ENCODE data around the gene HTR3B.
"Not testable (repeated sequence)": the region's sequence is repeated elsewhere in the genome, so short reads cannot be mapped to it uniquely, and the experiment has no call there.

Gene HTR3B

DNA sequence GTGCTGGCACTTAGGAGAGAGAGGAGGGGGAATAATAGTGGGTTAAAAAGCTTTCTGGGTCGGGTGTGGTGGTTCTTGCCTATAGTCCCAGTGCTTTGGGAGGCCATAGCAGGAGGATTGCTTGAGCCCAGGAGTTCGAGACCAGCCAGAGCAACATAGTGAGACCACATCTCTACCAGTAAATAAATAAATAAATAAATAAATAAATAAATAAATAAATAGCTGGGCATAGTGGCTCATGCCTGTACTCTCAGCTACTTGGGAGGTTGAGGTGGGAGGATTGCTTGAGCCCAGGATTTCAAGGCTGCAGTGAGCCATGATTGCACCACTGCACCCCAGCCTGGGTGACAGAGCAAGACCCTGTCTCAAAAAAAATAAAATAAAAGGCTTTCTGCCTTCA lies 41.6 kb downstream of the HTR3B start:
- not testable (repeated sequence) for DNase-seq (ENCODE audit: low read depth in 2 of 2)

DNA sequence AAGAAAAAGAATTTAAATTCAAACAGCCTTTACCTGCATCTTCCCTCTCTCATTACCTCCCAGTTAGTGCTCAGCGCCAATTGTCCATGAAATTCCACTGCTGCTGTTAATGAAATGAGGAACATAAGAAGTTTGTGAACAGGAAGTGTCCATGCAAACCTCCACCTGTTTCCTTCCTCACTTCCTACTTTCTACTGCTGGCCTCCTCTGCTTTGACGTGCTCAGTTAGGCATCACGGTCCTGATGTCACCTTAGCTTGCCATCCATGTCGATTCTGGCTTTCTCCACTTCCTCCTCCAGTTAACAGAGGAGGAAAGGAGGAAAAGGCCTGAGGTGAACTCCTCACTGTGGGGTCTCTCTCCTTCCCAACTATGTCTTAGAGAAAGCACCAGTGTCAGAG lies 43.4 kb downstream of the HTR3B start:
- DNase-seq (ENCODE audit: low read depth in 2 of 2): no peak

DNA sequence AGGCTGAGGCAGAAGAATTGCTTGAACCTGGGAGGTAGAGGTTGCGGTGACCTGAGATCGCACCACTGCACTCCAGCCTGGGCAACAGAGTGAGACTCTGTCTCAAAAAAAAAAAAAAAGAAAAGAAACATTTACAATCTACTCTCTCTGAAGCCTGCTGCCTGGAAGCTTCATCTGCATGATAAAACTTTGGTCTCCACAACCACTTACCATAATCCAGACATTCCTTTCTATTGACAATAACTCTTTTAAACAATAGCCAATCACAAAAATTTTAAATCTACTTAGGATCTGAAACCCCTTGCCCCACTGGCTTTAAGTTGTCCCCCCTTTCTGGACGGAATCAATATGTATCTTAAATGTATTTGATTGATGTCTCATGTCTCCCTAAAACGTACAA lies 45.3 kb downstream of the HTR3B start:
- DNase-seq (ENCODE audit: low read depth in 2 of 2): no peak

DNA sequence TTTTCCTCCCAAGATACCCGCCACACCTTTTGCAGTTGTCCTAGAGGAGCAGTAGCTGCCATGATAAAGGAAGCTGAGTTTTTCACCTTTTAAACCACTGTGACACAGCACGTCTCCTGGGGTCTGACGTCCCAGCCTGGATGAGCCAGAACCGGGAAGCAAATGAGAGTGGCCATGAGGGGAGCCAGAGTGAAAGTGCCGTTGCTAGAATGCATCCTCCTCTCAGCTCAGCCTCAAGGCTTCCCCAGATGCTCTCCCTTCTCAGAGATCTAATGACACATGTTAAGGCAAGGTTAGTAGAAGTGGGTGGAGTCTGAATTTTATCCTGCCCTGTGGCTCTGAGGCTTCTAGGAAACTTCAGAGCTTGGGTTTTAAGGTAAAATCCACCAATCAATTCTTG lies 46.9 kb downstream of the HTR3B start:
- DNase-seq (ENCODE audit: low read depth in 2 of 2): no peak

DNA sequence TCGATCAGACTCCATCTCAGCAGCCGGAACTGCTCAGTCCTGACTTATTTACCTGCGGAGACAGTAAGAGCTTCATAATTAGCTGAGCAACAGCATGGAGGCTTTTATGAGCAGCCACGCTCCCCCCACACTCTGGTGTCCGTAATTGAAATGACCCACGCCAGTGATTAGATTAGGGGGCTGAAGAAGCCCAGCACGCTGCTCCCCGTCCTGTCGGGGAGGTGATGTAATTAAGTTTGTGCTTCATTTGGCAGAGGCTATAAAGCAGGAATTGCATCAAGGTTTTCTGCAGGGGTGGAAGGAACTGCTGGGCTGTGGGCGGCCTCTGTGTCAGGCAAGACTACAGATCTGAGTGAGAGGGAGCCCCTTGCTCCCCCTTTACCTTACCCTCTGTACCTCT lies 47.5 kb downstream of the HTR3B start:
- no peak for DNase-seq (ENCODE audit: low read depth in 2 of 2)

DNA sequence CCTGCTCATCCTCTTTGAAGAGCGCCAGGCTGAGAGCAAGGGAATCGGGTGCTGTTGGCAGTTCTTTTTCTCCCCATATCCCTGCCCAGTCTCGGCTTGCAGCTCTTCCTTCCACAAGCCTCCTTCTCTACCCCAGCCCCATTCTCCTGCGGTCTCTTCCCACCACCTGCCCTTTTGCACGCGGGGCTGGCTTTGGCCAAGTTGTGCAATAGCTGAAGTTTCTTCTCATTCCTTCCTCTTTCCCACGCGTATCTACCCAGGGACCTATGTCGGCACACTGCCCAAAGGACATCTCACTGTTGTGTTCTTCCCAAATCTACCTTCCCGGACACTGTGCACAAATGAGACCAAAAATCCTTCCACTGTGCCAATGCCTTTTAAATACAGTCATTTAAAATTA lies 48.0 kb downstream of the HTR3B start:
- no peak for DNase-seq (ENCODE audit: low read depth in 2 of 2)

DNA sequence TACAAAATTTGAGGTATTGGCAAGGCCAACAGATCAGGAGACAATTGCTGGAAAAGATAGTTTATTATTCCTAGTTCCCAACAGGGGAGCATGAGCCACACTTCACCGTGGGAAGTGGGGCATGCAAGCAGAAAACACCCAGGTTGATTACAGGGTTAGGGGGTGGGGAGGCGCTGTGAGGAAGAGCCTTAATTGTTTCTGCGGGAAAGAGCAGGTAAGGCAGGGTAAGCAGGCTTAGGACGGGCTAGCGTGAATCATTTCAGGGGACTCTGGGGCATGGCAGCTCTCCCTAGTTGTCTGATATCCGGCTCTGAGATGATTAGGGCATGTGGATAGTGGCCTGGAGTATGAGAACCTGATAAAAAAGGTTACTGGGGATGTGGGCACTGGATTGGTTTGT lies 49.6 kb downstream of the HTR3B start:
- no peak for DNase-seq (ENCODE audit: low read depth in 2 of 2)

DNA sequence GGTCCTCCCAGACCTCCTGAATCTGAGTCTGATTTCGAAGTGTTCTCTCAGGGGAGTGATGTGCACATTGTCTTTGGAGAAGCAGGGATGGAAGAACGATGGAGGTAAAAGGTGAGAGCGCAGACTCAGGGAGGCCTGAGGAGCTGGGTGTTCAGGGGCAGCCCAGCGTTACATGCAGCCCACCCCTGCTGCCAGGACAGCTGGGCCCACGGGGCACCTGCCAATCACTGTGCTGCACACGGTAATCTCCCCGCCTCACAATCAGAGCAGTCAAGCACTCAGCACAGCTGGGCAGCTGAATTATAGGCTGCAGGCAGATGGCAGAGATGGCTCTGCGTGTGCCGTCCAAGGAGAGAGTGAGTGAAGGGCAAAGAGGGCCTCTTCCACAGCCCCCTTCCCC lies 52.4 kb downstream of the HTR3B start:
- DNase-seq (ENCODE audit: low read depth in 2 of 2): no peak

DNA sequence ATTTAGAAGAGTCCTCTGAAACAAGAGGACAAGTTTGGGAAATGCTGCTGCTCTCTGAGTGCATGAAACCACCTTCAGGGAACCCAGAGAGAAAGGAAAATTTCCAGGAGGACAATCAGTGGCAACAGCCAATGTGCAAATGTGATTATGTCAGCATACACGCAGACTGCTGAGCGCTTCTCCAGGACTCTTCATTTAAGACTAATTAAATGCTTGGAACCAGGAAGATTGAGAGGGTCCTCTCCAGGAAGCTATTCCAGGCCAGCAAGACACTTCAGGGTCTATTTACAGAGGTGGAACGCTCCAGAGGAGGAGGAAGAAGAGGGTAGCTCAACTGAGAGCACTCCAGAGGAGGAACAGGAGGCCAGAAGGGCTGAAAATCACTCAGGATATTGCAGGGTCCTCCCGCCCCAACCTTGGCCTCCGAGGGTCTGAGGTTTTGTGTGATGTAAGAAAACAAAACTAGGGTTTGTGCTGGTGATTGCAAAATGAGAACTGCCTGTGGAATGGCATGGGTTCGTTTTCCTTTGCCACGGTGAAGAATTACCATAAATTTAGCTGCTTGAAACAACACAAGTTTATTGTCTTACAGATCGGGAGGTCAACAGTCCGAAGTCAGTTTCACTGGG lies 56.2 kb downstream of the HTR3B start:
- DNase-seq (ENCODE audit: low read depth in 2 of 2): no peak

DNA sequence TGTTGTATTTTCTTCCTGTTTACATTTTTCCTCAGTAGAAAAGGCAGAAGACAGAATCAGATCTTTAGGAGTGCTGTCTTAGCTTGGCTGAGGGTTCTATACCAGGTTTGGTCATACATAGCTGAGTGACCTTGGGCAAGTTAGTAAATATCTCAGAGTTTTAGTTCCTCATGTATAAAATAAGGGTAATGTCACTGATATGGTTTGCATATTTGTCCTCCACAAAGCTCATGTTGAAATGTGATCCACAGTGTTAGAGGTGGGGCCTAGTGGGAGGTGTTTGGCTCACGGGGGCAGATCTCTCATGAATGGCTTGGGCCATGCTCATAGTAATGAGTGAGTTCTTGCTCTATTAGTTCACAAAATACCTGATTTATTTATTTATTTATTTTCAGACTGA lies 62.8 kb downstream of the HTR3B start:
- DNase-seq (ENCODE audit: low read depth in 2 of 2): no peak

DNA sequence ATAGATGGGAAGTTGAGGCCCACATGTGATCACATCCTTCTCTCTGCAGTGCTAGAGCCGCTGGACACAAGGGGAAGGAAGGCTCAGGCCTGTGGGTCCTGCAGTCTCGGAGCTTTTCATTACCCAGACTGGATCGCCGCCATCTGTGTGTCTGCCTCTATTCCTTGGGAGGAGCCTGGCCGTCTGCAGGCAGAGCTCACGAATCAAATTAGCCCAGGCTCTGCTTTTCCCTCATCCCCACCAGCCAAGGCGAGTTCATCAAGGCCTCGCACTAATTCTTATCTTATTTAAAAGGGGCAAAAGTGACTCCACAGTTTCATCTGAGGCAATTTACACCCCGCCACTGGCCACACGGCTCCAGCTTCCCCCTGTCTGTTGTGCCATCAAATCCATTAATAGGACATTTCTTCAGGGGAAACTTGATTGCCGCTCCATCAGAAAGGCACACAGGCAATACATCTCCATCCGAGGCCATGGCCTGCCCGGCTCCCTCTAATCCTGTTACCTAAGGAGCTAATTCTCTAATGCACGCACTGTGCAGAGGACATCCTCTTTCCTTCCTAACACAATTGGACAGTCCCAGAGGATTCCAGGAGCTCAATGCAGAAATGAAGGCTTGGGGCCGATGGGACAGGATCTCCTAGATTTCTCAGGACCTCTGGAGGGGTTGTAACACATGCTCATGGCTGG lies 67.1 kb downstream of the HTR3B start:
- DNase-seq (ENCODE audit: low read depth in 2 of 2): no peak

DNA sequence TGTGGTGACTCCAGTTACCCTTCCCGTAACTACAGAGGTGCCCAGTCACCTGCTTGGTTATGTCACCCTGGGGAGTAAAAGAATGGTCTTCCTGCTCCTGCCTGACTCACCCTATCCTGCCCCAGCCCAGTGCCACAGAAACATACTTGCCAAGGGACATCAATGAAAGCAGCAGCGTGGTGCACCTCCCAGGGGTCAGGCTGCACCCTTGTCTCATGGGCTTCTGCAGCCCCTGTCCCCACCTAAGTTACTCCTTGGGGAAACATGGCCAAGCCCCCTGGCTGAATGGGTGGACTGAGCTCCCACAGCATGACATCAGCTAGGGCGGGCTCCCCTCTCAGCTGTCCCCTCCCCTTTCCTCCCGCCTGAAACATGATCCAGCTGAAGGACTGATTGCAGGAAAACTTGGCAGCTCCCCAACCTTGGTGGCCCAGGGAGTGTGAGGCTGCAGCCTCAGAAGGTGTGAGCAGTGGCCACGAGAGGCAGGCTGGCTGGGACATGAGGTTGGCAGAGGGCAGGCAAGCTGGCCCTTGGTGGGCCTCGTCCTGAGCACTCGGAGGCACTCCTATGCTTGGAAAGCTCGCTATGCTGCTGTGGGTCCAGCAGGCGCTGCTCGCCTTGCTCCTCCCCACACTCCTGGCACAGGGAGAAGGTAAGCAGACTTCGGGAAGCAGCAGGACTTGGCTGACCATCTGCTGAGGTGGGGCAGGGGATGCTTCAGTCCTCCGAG lies 70.3 kb downstream of the HTR3B start, which contains the start of gene HTR3A:
TSS of gene HTR3A (plus strand) at position 368 of the 730 bp plus-strand sequence. CDS start at position 586, 218 bp downstream.
- DNase-seq (ENCODE audit: low read depth in 2 of 2): no peak

DNA sequence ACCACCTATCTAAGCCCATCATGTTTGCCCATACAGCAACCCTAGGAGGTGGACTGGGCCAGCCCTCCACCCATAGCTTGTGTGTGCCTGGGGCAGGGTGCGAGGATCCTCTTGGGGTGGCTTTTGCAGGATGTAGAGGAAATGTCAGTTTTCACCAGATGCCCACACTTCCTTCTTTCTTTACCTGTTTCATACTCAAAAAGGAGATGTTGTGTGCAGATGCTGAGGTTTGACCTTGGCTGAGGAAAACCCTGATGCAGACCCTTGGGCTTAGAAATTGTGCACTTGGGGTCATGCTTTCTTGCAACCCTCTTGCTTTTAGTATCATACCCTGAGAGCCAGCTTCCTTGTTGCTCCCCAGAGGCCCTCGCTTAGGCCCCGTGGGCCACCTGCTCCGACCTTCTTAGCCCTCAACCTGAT lies 72.5 kb downstream of the HTR3B start:
- DNase-seq (ENCODE audit: low read depth in 2 of 2): no peak

DNA sequence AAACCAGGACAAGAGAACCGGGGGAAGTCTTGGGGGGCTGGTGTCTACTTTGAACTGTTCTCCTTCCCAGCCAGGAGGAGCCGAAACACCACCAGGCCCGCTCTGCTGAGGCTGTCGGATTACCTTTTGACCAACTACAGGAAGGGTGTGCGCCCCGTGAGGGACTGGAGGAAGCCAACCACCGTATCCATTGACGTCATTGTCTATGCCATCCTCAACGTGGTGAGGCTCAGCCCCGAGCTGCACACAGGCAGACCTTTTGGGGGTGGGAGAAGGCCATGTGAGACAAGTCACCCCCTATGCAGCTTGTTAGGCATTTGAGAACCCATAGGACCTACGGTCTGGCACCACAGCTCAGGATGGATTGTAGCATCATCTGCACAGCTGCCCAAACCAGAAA lies 73.1 kb downstream of the HTR3B start:
- DNase-seq (ENCODE audit: low read depth in 2 of 2): no peak

DNA sequence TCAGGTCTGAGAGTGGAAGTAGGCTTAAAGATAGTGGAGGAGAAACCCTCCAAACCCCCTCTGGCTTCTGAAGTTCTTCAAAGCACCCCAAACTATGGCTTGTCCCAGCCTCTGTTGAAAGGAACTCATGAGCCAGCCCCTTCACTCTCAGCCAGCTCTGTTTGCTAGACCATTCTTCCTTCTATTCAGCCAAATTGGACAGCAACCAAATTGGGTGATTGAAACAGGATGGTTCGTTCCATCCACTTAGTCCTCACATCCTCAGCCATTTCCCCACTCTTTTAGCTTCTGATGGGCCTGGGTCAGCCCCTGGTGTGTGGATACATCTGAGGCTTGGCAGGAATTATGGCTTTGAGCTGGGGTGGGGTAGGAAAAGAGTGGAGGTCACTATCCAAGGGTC lies 74.8 kb downstream of the HTR3B start:
- no peak for DNase-seq (ENCODE audit: low read depth in 2 of 2)

DNA sequence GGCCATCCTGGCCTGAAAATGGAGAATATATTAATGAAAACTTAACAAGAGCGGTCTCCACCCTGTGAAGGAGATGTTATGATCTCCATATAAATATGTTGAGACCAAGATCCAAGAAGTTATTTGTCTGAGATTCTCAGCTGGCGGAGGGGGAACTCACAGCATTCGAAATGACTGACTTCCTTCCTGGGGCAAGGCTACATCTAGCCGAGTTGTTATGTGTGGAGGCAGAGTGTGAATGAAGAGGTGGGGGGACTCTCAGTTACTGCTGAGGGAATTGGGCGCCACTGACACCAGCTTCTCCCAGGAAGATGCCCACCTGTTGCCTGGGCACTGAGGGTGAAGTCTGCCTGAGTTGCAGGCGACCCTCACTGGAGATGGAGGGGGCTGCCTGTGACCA lies 76.2 kb downstream of the HTR3B start:
- DNase-seq (ENCODE audit: low read depth in 2 of 2): no peak

DNA sequence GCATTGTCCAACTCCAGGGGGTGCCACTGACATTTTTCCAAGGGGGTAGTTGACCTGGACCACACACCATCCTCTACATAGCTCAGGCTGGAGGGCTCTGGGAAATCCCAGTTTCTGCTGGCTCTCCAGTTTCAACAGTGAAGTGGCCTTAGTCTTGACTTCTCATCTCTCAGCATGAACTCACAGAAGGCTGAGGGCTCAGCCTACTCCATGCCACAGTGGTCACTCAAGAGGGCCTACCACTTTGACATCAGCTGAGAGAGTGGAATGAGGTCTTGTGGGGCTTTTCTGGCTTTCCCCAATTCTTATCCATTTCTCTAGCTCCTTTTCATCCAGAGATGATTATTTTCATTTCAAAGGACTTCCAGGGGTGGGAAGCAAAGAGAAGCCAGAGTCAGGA lies 77.7 kb downstream of the HTR3B start:
- DNase-seq (ENCODE audit: low read depth in 2 of 2): no peak

DNA sequence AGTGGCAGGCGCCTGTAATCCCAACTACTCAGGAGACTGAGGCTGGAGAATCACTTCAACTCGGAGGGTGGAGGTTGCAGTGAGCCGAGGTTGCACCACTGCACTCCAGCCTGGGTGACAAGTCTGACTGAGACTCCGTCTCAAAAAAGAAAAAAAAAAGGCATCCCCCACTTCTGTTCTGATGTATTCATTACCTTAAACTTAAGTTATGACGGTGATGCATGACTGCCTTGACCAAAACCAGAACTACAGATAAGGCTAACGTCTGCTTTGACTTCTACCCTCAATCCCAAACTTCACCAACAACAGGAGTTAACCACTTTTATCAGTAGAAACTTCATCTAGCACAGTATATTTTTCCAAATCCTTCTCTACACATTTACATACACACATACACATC lies 80.2 kb downstream of the HTR3B start:
- no peak for DNase-seq (ENCODE audit: low read depth in 2 of 2)

DNA sequence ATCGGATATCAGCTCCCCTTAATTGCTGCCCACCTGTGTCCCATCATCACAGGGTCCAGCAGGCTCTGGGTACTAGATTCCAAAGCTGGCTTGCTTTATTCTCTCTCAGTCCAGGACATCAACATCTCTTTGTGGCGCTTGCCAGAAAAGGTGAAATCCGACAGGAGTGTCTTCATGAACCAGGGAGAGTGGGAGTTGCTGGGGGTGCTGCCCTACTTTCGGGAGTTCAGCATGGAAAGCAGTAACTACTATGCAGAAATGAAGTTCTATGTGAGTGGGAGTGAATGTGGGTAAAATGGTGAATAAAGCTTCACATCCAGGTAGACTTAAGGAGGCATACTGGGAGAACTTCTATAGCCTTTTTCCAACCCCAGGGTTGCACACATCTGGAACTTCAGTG lies 81.3 kb downstream of the HTR3B start:
- no peak for DNase-seq (ENCODE audit: low read depth in 2 of 2)

DNA sequence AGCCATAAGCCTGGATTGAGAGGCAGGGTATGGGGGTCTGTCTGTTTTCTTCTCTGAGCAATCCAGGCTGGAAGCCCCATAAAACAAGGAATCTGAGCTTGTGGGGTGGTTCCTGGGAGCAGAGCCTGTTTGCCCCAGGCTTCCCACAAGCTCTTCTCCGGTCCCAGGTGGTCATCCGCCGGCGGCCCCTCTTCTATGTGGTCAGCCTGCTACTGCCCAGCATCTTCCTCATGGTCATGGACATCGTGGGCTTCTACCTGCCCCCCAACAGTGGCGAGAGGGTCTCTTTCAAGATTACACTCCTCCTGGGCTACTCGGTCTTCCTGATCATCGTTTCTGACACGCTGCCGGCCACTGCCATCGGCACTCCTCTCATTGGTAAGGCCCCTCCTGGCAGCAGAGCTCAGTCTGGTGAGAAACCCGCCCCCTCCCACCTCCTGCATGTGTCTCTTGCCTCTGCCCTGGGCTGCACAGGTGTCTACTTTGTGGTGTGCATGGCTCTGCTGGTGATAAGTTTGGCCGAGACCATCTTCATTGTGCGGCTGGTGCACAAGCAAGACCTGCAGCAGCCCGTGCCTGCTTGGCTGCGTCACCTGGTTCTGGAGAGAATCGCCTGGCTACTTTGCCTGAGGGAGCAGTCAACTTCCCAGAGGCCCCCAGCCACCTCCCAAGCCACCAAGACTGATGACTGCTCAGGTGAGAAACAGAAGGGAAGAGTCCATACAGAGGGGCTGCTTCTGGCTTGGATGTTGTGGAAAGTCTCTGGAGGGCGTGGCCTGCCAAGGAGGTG lies 82.0 kb downstream of the HTR3B start:
- no peak for DNase-seq (ENCODE audit: low read depth in 2 of 2)

DNA sequence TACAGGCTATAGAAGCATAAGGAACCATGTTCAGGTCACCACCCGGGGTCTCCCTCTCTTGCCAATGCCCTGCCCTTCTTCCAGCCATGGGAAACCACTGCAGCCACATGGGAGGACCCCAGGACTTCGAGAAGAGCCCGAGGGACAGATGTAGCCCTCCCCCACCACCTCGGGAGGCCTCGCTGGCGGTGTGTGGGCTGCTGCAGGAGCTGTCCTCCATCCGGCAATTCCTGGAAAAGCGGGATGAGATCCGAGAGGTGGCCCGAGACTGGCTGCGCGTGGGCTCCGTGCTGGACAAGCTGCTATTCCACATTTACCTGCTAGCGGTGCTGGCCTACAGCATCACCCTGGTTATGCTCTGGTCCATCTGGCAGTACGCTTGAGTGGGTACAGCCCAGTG lies 84.8 kb downstream of the HTR3B start:
- DNase-seq (ENCODE audit: low read depth in 2 of 2): no peak

DNA sequence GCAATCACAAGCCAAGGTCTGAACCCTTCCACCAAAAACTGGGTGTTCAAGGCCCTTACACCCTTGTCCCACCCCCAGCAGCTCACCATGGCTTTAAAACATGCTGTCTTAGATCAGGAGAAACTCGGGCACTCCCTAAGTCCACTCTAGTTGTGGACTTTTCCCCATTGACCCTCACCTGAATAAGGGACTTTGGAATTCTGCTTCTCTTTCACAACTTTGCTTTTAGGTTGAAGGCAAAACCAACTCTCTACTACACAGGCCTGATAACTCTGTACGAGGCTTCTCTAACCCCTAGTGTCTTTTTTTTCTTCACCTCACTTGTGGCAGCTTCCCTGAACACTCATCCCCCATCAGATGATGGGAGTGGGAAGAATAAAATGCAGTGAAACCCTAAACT lies 85.3 kb downstream of the HTR3B start:
- no peak for DNase-seq (ENCODE audit: low read depth in 2 of 2)

Data from stimulated activated CD4-positive, alpha-beta T cell treated with anti-CD3 and anti-CD28 coated beads, Interleukin-4, amount 100 ng/mL, for 48 hours (primary cell).